ENCODE results near the gene OTOGL.
"Not testable (repeated sequence)": the region's sequence is repeated elsewhere in the genome, so short reads cannot be mapped to it uniquely, and the experiment has no call there.

Gene OTOGL

DNA sequence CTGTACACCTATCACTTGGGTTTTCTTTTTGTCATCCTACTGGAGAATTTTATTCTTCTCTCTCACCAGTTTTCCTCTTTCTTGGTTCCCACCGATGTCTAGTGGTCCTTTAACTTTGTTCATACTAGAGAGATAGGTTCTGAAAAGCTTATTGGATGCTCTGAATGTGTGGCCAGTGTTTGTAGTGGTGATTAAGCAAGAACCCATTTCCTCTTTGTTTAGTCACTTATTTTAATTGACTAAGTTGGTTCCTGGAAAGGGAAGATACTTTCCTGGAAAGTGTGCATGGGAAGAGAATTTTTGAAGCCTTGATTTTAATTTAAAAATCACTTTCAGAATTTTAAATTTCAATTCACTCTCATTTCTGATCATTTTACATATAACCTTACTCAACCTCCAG lies 127.2 kb downstream of the OTOGL start:
- Histone ChIP-seq H3K27me3 (peaks cover 14% of the 10 kb centered on the region), H3K36me3 (no peaks in the 10 kb centered on the region), H3K9me3 (no peaks in the 10 kb centered on the region), H3K4me1 (no peaks in the 10 kb centered on the region), H3K4me3 (ENCODE audit: low read depth, low read length) (no peak overlapping the region)
- no peak for TF ChIP-seq CTCF (IDR thresholded peaks at IDR 0.05; ENCODE audit: low read depth, low read length)
- DNase-seq = no peak

GRCh38 chr12:80227904-80228303 lies 128.6 kb downstream of the OTOGL start:
- peaks cover 14% of the 10 kb centered on the region for H3K27me3 ChIP-seq
- H3K36me3 ChIP-seq; H3K4me3 ChIP-seq (ENCODE audit: low read depth, low read length); H3K9me3 ChIP-seq; H3K4me1 ChIP-seq; DNase-seq: not testable (repeated sequence)

GRCh38 chr12:80230068-80230467 lies 130.7 kb downstream of the OTOGL start:
- Histone ChIP-seq H3K4me1 (no peaks in the 10 kb centered on the region), H3K9me3 (no peaks in the 10 kb centered on the region), H3K36me3 (no peaks in the 10 kb centered on the region), H3K4me3 (ENCODE audit: low read depth, low read length) (no peak overlapping the region), H3K27me3 (peaks cover 14% of the 10 kb centered on the region)
- TF ChIP-seq CTCF (IDR thresholded peaks at IDR 0.05; ENCODE audit: low read depth, low read length) = no peak
- DNase-seq = no peak

DNA sequence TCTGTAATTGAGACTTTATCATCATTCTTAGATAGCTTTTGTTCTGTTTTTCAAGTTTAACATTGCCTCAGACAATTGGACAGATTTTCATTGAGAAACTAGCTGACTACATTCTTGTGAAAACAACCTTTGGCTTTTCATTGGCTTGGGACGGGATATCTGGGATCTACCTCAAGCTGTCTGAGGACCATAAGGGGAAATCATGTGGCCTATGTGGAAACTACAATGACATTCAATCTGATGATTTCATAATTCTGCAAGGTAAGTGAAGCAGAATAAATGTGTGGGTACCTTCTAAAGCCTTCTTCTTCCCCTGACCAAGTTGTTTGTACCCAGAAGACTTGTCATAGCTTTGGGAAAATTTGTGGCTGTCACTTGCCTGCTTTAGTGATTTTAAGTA lies 133.5 kb downstream of the OTOGL start:
- no peak for TF ChIP-seq CTCF (IDR thresholded peaks at IDR 0.05; ENCODE audit: low read depth, low read length)
- no peaks in the 10 kb centered on the region for H3K36me3 ChIP-seq
- no peaks in the 10 kb centered on the region for H3K9me3 ChIP-seq
- no peaks in the 10 kb centered on the region for H3K4me1 ChIP-seq
- H3K4me3 ChIP-seq (ENCODE audit: low read depth, low read length) = no peak overlapping the region
- H3K27me3 ChIP-seq = peaks cover 4% of the 10 kb centered on the region
- DNase-seq = no peak

DNA sequence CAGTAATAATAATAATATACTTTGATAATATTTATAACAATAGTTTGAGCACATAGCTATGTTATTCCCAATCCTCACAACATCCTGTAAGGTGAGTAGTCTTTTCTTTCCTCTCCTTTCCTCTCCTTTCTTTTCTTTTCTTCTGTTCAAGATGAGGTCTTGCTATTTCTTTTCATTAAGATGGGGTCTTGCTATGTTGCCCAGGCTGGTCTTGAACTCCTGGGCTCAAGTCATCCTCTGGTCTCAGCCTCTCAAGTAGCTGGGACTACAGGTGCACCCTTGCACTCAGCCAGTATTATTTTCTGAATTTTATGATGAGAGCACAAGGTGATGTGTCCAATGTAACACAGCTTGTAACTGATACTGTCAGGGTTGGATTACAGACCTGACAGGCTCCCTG lies 134.6 kb downstream of the OTOGL start:
- Histone ChIP-seq H3K4me3 (ENCODE audit: low read depth, low read length) (no peak overlapping the region), H3K36me3 (no peaks in the 10 kb centered on the region), H3K4me1 (no peaks in the 10 kb centered on the region), H3K27me3 (no peaks in the 10 kb centered on the region), H3K9me3 (no peaks in the 10 kb centered on the region)
- no peak for DNase-seq
- no peak for TF ChIP-seq CTCF (IDR thresholded peaks at IDR 0.05; ENCODE audit: low read depth, low read length)

DNA sequence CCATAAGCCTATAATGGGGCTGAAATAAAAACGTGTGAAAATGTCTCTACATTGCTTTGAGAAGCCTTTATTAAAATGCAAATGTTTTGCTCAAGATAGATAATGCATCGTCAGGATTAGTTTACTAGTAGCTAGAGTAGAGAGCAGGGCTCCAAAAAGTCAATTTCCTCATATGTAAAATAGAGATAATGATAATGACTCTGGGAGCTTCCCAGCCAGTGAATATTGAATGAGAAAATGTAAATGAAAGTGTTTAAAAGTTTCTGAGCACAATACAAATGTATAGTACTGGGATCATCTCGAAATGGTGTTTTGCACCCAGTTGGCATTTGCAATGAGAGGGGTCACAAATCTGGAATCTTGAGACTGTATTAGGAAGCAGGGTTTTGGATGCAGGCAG lies 135.3 kb downstream of the OTOGL start:
- DNase-seq = no peak
- no peaks in the 10 kb centered on the region for H3K36me3 ChIP-seq
- no peaks in the 10 kb centered on the region for H3K9me3 ChIP-seq

More for the DNA sequence above, 135.3 kb downstream of the OTOGL start:
- no peak for TF ChIP-seq CTCF (IDR thresholded peaks at IDR 0.05; ENCODE audit: low read depth, low read length)
- H3K4me3 ChIP-seq (ENCODE audit: low read depth, low read length) = no peak overlapping the region
- no peaks in the 10 kb centered on the region for H3K27me3 ChIP-seq
- no peaks in the 10 kb centered on the region for H3K4me1 ChIP-seq
